SJSA1 (cell line): ENCODE measurements around the gene LRRN3. TPM values are rescaled to one million over a fixed set of nuclear protein-coding genes. Genes with fewer than 3 reads are reported as not detected.

Experiments
- DNase-seq, 2 experiments: peaks; one replicate each; pipeline ENCODE4 v3.0.0-alpha.2; 2015 to 2020; ENCODE audit warnings: low spot score in 2 of 2, low read depth in 1 of 2
- H3K27ac ChIP-seq: fragments of 250-450 bp; sonication (Bioruptor Pico); 2 replicates; pipeline ENCODE4 v1.5.1; 2020; ENCODE audit warnings: mild to moderate bottlenecking, moderate library complexity
- H3K27me3 ChIP-seq: fragments of 250-450 bp; sonication (Bioruptor Pico); replicated peaks from 2 replicates; pipeline ENCODE4 v1.5.1; 2020; ENCODE audit warnings: mild to moderate bottlenecking, moderate library complexity
- H3K36me3 ChIP-seq: fragments of 250-450 bp; sonication (Bioruptor Pico); 2 replicates; pipeline ENCODE4 v1.5.1; 2020; ENCODE audit warnings: mild to moderate bottlenecking
- H3K4me1 ChIP-seq: fragments of 250-450 bp; sonication (Bioruptor Pico); replicated peaks from 2 replicates; pipeline ENCODE4 v1.6.1; 2021; ENCODE audit warnings: mild to moderate bottlenecking
- H3K4me3 ChIP-seq: fragments of 250-450 bp; sonication (Bioruptor Pico); 2 replicates; pipeline ENCODE4 v1.5.1; 2020; ENCODE audit warnings: mild to moderate bottlenecking
- H3K9me3 ChIP-seq: fragments of 250-450 bp; sonication (Bioruptor Pico); replicated peaks from 2 replicates; pipeline ENCODE4 v1.5.1; 2020; ENCODE audit warnings: mild to moderate bottlenecking
- total RNA-seq: library from RNA; depleted of rRNA; stranded (reverse); fragments of >200 nt; shearing (Covaris generic); gene quantifications from 2 replicates; pipeline ENCODE4 v1.2.3, GENCODE V29; 2014

The LRRN3 gene
- total RNA-seq, 1 experiment from 2014 or later = not detected

- Histone ChIP-seq H3K27me3 (no peaks in the 10 kb centered on the region), H3K36me3 (no peaks in the 10 kb centered on the region), H3K4me1 (no peaks in the 10 kb centered on the region), H3K4me3 (no peak overlapping the region), H3K27ac (no peak overlapping the region), H3K9me3 (no peaks in the 10 kb centered on the region)
- no peak for DNase-seq
Observed at GRCh38 chr7:111103678-111104274, 12.8 kb downstream of the LRRN3 start.

DNA sequence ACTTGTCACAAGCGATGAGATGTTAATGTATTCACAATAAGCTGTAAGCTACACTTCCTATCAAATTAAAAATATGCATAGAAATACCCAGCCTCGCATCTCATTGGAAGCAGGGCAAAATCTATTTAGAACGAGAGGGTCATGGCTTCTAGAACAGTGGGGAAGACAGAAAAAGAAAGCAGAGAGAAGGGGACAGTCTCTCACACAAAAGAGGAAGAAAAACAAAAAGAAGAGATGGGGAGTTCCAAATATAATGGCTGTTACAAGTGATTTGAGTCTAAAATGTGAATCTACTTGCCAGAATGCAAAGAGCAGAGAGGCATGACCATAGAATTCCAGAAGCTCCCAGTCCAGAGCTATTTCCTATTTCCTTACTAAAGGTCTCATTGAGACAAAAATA lies 13.8 kb downstream of the LRRN3 start:
- H3K4me3 ChIP-seq = no peak overlapping the region
- no peaks in the 10 kb centered on the region for H3K4me1 ChIP-seq
- no peaks in the 10 kb centered on the region for H3K27me3 ChIP-seq
- no peaks in the 10 kb centered on the region for H3K9me3 ChIP-seq
- H3K36me3 ChIP-seq = no peaks in the 10 kb centered on the region
- no peak overlapping the region for H3K27ac ChIP-seq
- DNase-seq = no peak

- Histone ChIP-seq H3K4me3 (no peak overlapping the region), H3K36me3 (no peaks in the 10 kb centered on the region), H3K9me3 (no peaks in the 10 kb centered on the region), H3K4me1 (no peaks in the 10 kb centered on the region), H3K27ac (no peak overlapping the region), H3K27me3 (no peaks in the 10 kb centered on the region)
- no peak for DNase-seq
Observed at GRCh38 chr7:111105269-111105668, 14.3 kb downstream of the LRRN3 start.

DNA sequence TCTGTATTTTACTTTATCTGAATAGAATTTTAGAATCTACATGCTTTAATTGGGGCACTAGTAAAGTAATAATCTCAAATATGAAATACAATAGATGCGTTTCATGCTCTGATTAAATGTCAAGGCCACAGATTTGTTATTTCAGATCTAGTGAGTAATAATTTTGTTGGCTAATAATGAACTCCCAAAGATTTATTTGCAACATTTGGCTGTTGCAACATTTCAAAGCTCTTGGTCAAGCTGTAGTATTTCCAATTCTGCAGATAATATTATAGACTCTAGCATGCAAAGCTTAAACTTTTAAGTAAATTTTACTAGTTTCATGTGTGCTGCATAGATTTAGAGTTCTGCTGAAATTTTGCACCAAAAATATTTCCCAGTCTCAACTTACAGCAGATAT lies 16.7 kb downstream of the LRRN3 start:
- H3K27ac ChIP-seq = no peak overlapping the region
- peaks cover 7% of the 10 kb centered on the region for H3K4me1 ChIP-seq
- H3K4me3 ChIP-seq = no peak overlapping the region
- H3K9me3 ChIP-seq = no peaks in the 10 kb centered on the region
- no peaks in the 10 kb centered on the region for H3K36me3 ChIP-seq
- H3K27me3 ChIP-seq = no peaks in the 10 kb centered on the region
- no peak for DNase-seq

- Histone ChIP-seq H3K36me3 (no peaks in the 10 kb centered on the region), H3K27ac (no peak overlapping the region)
- no peak for DNase-seq
Observed at GRCh38 chr7:111108000-111108399, 17.1 kb downstream of the LRRN3 start.

DNA sequence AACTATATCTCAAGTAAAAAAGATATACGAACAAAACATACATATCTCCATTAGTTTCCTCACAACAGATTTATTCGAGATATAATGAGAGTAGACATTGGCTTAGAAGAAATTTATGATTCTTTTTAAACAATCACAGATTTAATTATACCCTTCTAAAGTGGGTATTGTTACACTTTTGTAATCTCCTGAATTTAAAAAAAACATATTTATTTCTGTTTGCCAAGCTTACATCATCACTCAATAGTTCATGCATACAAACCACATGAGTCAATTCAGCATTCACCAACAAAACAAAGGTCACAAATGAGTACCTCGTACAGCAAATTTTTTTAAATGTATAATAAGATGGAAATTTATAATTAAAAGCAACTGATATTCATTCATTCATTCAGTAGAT lies 17.6 kb downstream of the LRRN3 start:
- no peak overlapping the region for H3K27ac ChIP-seq

More at GRCh38 chr7:111108000-111108399, 17.1 kb downstream of the LRRN3 start:
- peaks cover 11% of the 10 kb centered on the region for H3K4me1 ChIP-seq
- no peaks in the 10 kb centered on the region for H3K9me3 ChIP-seq
- H3K4me3 ChIP-seq = no peak overlapping the region
- H3K27me3 ChIP-seq = no peaks in the 10 kb centered on the region

DNA sequence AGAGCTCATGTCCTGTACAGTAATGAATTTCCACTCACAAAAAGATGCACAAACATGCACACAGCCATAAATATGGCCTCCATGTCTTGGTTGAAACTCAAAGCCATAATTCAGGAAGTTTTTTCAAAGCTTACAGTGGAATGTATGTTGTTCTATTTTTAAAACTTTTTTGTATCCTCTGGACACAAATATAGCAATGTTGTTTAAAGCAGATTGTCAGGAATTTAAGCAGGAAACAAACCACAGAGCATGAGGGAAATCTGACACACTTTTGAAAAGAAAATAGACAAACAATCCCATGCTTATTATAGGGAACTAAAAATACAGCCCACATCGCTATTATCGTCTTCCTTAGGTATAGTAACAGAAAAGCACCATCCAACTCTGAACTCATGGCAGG lies 21.5 kb downstream of the LRRN3 start:
- no peaks in the 10 kb centered on the region for H3K36me3 ChIP-seq
- H3K4me3 ChIP-seq = no peak overlapping the region
- H3K27ac ChIP-seq = peak overlapping the region; percentile 83
- H3K27me3 ChIP-seq = no peaks in the 10 kb centered on the region
- H3K9me3 ChIP-seq = no peaks in the 10 kb centered on the region
- peak in 1 of 2 experiments; percentile 60 for DNase-seq
- H3K4me1 ChIP-seq = peaks cover 26% of the 10 kb centered on the region

More for the DNA sequence above, 17.6 kb downstream of the LRRN3 start:
- H3K4me3 ChIP-seq = no peak overlapping the region
- DNase-seq = no peak
- no peaks in the 10 kb centered on the region for H3K36me3 ChIP-seq
- H3K9me3 ChIP-seq = no peaks in the 10 kb centered on the region
- H3K4me1 ChIP-seq = peaks cover 16% of the 10 kb centered on the region
- no peaks in the 10 kb centered on the region for H3K27me3 ChIP-seq

DNA sequence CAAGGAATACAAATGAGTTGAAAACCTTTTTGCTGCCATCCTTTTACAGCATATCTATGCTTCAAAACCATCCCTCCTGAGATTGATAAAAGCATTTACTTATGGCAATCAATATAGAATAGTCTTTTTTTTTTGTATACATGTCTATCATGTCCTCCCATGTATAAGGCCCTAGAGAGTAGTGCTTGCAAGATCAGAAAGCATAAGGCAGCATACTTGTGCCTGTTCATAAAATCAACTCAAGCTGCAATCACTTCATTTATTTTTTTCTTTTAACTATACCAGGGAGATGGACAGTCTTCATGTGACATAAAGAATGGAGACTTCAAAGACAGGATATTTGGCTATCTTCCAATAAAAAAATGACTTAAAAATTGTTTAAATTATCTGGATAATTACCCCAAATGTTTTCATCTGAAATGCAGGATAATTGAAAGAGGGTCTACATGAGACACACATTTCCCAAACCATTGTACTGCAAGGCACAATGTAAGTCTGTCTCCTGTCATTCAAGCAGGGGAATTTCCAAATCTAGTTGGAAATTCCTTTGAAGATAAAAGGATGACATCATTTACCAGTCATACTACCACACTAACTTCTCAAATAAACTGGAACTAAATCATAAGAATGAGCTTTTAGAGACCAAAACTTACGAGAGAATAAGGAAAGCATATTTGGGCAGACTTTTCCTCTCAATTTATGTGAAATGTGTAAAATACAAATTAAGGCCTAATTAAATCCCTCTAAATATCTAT lies 22.5 kb downstream of the LRRN3 start:
- DNase-seq = peak in 1 of 2 experiments; percentile 82
- peaks cover 26% of the 10 kb centered on the region for H3K4me1 ChIP-seq
- H3K9me3 ChIP-seq = no peaks in the 10 kb centered on the region
- H3K4me3 ChIP-seq = no peak overlapping the region
- peak overlapping the region; percentile 83 for H3K27ac ChIP-seq
- H3K36me3 ChIP-seq = no peaks in the 10 kb centered on the region
- no peaks in the 10 kb centered on the region for H3K27me3 ChIP-seq

GRCh38 chr7:111115966-111116365 lies 25.0 kb downstream of the LRRN3 start:
- no peaks in the 10 kb centered on the region for H3K36me3 ChIP-seq
- H3K4me3 ChIP-seq = no peak overlapping the region
- peaks cover 26% of the 10 kb centered on the region for H3K4me1 ChIP-seq
- no peaks in the 10 kb centered on the region for H3K27me3 ChIP-seq
- H3K9me3 ChIP-seq = no peaks in the 10 kb centered on the region
- no peak for DNase-seq
- H3K27ac ChIP-seq = no peak overlapping the region

DNA sequence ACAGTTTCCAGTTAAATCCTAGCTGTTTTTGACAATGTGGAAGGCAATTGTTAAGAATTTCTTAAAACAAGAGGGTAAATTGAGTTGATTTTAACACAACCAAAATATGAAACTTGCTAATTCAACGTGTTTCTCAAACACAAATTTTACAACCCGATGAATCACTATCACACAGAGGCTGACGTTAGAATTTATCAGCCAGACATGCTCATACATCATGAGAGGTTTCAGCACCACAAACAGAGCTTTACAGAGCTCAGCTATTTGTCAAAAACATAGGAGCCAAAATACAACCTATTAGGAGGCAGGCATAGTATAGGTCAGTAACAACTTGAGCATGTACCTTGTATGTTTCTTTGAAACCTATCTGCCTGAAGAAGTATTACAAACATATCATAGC lies 36.1 kb downstream of the LRRN3 start:
- H3K36me3 ChIP-seq = no peaks in the 10 kb centered on the region
- peaks cover 7% of the 10 kb centered on the region for H3K4me1 ChIP-seq
- H3K9me3 ChIP-seq = no peaks in the 10 kb centered on the region
- no peak overlapping the region for H3K27ac ChIP-seq
- no peaks in the 10 kb centered on the region for H3K27me3 ChIP-seq
- peak in 1 of 2 experiments; percentile 38 for DNase-seq
- H3K4me3 ChIP-seq = no peak overlapping the region

DNA sequence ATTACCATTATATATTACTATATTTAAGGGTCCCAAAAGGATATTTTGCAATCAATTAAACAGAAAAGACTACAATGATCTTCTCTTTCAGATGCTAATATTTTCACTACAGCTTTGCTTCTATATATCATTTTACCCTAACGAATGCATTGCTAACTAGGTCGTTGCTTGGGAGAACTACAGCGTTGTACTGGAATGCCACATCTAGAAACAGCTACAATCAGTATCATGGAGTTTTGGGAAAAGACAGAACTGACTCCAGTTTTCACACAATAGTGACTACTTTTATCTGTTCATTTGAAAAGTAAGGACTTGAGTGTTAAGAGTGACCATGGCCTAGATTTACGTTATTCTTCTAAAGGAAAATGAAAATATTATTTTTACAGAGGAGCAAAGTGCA lies 38.5 kb downstream of the LRRN3 start:
- H3K4me3 ChIP-seq = no peak overlapping the region
- H3K27me3 ChIP-seq = no peaks in the 10 kb centered on the region
- peaks cover 19% of the 10 kb centered on the region for H3K4me1 ChIP-seq
- H3K9me3 ChIP-seq = no peaks in the 10 kb centered on the region
- DNase-seq = no peak
- no peaks in the 10 kb centered on the region for H3K36me3 ChIP-seq
- no peak overlapping the region for H3K27ac ChIP-seq

- no peaks in the 10 kb centered on the region for H3K27me3 ChIP-seq
- no peak overlapping the region for H3K27ac ChIP-seq
- peaks cover 25% of the 10 kb centered on the region for H3K4me1 ChIP-seq
- peak in 1 of 2 experiments; percentile 31 for DNase-seq
- H3K9me3 ChIP-seq = no peaks in the 10 kb centered on the region
- H3K36me3 ChIP-seq = no peaks in the 10 kb centered on the region
- H3K4me3 ChIP-seq = no peak overlapping the region
Observed at GRCh38 chr7:111132833-111133232, 41.9 kb downstream of the LRRN3 start.

- no peaks in the 10 kb centered on the region for H3K9me3 ChIP-seq
- H3K4me3 ChIP-seq = no peak overlapping the region
- H3K27ac ChIP-seq = peak overlapping the region; percentile 81
- H3K27me3 ChIP-seq = no peaks in the 10 kb centered on the region
- DNase-seq = peak in 1 of 2 experiments; percentile 68
- H3K36me3 ChIP-seq = no peaks in the 10 kb centered on the region
- H3K4me1 ChIP-seq = peaks cover 37% of the 10 kb centered on the region
Observed at GRCh38 chr7:111137296-111138192, 46.6 kb downstream of the LRRN3 start.

- peak overlapping the region; percentile 81 for H3K27ac ChIP-seq
Observed at GRCh38 chr7:111138193-111138569, 47.3 kb downstream of the LRRN3 start.

More at GRCh38 chr7:111138193-111138569, 47.3 kb downstream of the LRRN3 start:
- DNase-seq = peak; percentile 84 to 93
- H3K4me1 ChIP-seq = peaks cover 31% of the 10 kb centered on the region
- no peak overlapping the region for H3K4me3 ChIP-seq
- no peaks in the 10 kb centered on the region for H3K9me3 ChIP-seq
- no peaks in the 10 kb centered on the region for H3K27me3 ChIP-seq
- no peaks in the 10 kb centered on the region for H3K36me3 ChIP-seq
